GM12872 (cell line): ENCODE measurements around the gene CRLF2.

Source experiments
- TF ChIP-seq, protein P1 (sequence below): IDR thresholded peaks from 3 replicates; pipeline ENCODE4 v1.5.1; 2011; ENCODE audit warnings: low read depth, mild to moderate bottlenecking, low read length, moderate library complexity; ENCODE audit not compliant: insufficient read depth

The CRLF2 gene

DNA sequence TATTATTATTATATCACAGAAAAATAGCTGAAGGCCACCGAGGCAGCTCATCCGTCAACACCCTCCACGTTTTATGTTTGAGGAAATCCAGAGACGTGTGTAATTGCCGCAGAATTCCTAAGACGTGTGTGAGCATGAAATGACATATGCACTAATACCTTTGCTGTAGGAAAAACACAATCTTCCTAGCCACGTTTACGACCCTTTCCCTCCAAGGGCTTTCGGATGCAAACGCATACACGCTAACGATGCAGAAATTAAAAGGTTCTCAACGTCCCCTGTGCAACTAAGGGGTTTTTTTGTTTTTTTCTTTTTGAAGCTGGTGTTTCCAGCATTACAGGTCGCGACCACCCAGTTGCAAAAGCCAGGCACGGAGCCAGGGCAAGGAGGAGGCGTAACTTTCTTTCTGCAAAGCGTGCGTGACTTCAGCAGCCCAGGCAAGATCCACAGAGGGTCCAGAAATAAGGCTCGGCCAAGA, 33.8 kb downstream of the CRLF2 start:
- TF ChIP-seq, protein P1, sequence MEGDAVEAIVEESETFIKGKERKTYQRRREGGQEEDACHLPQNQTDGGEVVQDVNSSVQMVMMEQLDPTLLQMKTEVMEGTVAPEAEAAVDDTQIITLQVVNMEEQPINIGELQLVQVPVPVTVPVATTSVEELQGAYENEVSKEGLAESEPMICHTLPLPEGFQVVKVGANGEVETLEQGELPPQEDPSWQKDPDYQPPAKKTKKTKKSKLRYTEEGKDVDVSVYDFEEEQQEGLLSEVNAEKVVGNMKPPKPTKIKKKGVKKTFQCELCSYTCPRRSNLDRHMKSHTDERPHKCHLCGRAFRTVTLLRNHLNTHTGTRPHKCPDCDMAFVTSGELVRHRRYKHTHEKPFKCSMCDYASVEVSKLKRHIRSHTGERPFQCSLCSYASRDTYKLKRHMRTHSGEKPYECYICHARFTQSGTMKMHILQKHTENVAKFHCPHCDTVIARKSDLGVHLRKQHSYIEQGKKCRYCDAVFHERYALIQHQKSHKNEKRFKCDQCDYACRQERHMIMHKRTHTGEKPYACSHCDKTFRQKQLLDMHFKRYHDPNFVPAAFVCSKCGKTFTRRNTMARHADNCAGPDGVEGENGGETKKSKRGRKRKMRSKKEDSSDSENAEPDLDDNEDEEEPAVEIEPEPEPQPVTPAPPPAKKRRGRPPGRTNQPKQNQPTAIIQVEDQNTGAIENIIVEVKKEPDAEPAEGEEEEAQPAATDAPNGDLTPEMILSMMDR: no peak

DNA sequence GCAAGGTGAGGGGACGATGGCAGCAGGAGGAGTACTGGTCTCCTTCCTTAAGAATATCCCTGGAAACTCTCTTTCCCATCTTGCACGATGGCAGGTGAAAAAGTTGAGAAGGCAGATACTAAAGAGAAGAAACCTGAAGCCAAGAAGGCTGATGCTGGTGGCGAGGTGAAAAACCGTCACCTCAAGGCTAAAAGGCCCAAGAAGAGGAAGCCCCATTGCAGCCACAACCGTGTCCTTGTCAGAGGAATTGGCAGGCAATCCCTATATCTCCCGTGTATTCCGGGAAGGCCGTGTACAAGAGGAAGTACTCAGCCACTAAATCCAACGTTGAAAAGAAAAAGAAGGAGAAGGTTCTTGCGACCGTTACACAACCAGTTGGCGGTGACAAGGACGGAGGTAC, 40.0 kb downstream of the CRLF2 start:
- TF ChIP-seq, protein P1: no peak

DNA sequence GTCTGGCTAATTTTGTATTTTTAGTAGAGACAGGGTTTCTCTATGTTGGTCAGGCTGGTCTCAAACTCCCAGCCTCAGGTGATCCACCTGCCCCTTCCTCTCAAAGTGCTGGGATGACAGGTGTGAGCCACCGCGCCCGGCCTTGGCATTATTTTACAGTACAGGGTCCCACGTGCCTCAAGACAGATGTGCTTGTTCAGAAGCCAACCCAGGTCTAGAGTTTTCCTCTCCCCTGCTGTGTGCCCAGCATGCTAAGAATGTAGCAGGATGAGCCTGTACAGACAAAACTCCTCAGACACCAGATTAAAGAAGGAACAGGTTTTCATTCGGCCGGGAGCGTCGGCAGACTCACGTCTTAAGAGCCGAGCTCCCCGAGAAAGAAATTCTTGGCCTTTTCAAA, 42.2 kb downstream of the CRLF2 start:
- TF ChIP-seq, protein P1: no peak

- TF ChIP-seq, protein P1: no peak
These were observed 43.3 kb downstream of the CRLF2 start for GRCh38 chrX:1169189-1169588.

DNA sequence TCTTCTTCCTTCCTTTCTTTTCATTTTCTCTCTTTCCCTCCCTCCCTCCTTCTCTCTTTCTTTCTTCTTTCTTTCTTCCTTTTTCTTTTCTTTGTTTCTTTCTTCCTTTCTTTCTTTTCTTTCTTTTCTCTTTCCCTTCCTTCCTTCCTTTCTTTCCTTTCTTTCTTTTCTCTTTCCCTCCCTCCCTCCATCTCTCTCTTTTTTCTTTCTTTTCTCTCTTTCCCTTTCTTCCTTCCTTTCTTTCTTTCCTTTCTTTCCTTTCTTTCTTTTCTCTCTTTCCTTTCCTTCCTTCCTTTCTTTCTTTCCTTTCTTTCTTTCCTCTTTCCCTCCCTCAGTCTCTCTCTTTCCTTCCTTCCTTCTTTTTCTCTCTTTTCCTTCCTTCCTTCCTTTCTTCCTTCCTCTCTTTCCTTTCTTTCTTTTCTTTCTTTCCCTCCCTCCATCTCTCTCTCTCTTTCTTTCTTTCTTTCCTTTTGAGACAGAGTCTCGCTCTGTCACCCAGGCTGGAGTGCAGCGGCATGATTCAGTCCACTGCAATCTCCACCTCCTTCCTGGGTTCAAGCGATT, 44.4 kb downstream of the CRLF2 start:
- TF ChIP-seq, protein P1: no peak

DNA sequence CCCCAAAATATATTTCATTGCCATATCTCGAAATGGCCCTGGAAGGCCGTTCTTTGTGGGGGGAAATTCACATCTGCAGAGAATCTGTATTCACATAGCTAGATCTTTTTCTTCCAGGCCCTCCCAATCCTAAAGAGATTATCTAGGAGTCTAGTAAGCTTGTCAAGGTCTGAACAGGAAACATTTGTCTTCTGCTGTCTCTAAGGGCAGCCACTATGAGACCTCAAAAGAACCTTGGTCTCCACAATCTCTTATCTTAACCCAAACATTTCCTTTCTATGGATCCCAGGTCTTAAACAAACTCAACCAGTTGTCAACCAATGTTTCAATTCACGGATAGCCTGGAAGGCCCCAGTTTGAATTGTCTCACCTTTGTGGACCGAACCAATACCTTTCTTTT, 45.0 kb downstream of the CRLF2 start:
- TF ChIP-seq, protein P1: no peak

DNA sequence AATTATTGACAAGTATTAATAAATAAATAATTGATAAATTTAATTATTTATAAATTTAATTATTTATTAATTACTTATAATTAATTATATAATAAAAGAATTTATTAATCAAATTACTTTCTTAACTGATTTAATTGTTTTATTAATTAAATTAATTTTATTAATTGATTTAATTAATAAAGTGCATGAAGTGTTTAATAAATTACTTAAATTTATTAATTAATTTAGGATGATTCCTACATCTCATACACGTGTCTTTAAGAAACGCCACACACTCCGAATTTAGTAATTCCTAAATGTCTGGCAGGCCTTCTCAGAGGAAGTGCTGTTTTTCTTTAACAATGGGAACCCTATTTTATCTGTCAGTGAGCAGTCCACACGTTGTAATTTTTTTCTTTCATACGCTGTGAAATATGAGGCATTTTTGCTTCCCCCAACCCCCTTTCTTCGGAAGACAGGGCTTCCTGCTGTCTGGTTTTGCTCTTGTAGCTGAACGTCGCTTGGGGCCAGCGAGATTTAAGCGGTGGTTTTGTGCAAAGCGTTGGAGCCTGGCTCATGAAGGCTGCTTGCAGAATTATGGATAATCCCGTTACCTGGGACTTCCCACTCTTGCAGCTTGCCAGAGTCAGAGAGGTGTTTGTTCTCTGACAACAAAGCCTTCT, 46.8 kb downstream of the CRLF2 start:
- TF ChIP-seq, protein P1: no peak
